GM10266 (cell line): ENCODE data around the gene MMP20.

ENCODE experiments used
- DNase-seq: peaks from one replicate; pipeline ENCODE4 v3.0.0; 2012; ENCODE audit errors: extremely low spot score
- TF ChIP-seq, protein P1 (sequence below): IDR thresholded peaks from 2 replicates; pipeline ENCODE4 v1.5.1; 2012; ENCODE audit warnings: mild to moderate bottlenecking, low read depth; ENCODE audit not compliant: control insufficient read depth, insufficient read depth; ENCODE audit errors: missing control alignments

The MMP20 gene

GRCh38 chr11:102530558-102530957, 94.6 kb downstream of the MMP20 start, which contains the start of gene MMP7:
MMP7 (minus strand) TSS chr11:102530747; CDS start chr11:102530700, 47 bp downstream.
- TF ChIP-seq, protein P1, sequence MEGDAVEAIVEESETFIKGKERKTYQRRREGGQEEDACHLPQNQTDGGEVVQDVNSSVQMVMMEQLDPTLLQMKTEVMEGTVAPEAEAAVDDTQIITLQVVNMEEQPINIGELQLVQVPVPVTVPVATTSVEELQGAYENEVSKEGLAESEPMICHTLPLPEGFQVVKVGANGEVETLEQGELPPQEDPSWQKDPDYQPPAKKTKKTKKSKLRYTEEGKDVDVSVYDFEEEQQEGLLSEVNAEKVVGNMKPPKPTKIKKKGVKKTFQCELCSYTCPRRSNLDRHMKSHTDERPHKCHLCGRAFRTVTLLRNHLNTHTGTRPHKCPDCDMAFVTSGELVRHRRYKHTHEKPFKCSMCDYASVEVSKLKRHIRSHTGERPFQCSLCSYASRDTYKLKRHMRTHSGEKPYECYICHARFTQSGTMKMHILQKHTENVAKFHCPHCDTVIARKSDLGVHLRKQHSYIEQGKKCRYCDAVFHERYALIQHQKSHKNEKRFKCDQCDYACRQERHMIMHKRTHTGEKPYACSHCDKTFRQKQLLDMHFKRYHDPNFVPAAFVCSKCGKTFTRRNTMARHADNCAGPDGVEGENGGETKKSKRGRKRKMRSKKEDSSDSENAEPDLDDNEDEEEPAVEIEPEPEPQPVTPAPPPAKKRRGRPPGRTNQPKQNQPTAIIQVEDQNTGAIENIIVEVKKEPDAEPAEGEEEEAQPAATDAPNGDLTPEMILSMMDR: no peak
- no peak for DNase-seq

DNA sequence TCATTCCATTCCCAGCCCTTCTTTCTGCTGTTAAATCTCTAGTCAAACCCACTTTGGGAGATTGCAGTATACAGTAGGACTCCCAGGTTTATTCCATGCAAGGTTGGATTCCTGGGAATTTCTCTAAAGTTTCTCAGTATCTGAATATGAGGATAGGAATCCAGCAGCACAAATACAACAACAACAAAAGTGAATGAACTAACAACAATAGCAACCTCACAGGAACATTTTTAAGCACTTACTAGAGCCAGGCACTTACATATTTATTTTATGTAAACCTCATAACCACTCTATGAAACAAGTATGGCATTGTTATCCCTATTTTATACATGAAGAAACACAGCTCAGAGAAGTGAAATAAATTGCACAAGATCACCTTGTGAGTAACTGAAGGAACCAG, 96.5 kb downstream of the MMP20 start:
- DNase-seq: no peak
- TF ChIP-seq, protein P1: no peak

- TF ChIP-seq, protein P1: no peak
Measured at GRCh38 chr11:102527684-102528083, 97.4 kb downstream of the MMP20 start.

DNA sequence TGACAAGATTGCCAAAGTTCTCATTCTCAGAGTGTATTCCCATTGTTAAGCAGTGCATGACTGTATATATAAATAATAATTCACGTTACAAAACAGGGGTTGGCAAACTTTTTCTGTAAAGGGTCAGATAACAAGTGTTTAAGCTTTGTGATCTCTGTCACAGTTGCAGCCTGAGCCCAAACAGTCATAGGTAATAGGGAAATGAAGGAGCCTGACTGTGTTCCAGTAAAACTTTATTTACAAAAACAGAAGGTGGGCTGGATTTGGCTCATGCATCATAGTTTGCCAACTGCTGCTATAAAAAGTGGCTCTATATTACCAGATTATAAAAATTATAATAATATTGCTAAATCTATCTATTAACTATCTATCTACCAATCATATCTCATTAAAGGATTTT, 98.1 kb downstream of the MMP20 start:
- DNase-seq: no peak
- TF ChIP-seq, protein P1: no peak

More at GRCh38 chr11:102527684-102528083, 97.4 kb downstream of the MMP20 start:
- no peak for DNase-seq
